ENCODE measurements around the gene HS3ST5. TPM values are rescaled to one million over a fixed set of nuclear protein-coding genes. Genes with fewer than 3 reads are reported as not detected.

HS3ST5 gene
- total and polyA plus RNA-seq, 2 donors (not counting 3 experiments of a cell fraction or from before 2014, with no cell fraction given), result not detected

DNA sequence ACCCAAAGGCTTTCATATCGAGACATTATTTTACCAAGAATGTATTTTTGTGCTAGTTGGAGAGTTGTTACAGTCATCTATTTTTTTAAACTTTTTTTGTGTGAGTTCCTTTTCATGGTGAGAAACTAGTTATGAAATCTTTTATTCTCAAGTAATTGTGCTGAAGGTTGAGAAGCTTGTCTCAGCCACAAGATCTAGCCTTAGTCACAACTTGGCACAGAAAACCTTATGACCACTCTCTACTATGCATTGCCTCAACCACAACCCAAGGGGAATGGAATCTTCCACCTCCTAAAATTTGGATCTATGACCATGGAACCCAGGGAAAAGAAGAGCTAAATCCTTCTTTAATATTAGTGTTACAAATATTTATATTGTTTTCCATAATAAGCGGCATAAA is 58.5 kb downstream of the HS3ST5 start:
- Histone ChIP-seq H3K9me3 (replicated peaks; ENCODE audit: control insufficient read depth, insufficient read depth, low read length) (no peaks in the 10 kb centered on the region), H2AFZ (ENCODE audit: low read depth, low read length) (no peak overlapping the region), H3K4me3 (replicated peaks in 1 of 3; ENCODE audit: insufficient read depth in 1 of 3, low read depth in 1 of 3, low read length in 3 of 3) (no peak overlapping the region), H4K20me1 (replicated peaks; ENCODE audit: control insufficient read depth, extremely low read depth, insufficient read depth, low read length) (no peaks in the 10 kb centered on the region), H3K79me2 (ENCODE audit: control insufficient read depth, insufficient read depth, low read length) (no peaks in the 10 kb centered on the region), H3K36me3 (ENCODE audit: control insufficient read depth in 2 of 2, extremely low read depth in 1 of 2, insufficient read depth in 2 of 2, low read length in 2 of 2) (no peaks in the 10 kb centered on the region), H3K9me1 (replicated peaks; ENCODE audit: control insufficient read depth, extremely low read depth, insufficient read depth, low read length) (no peaks in the 10 kb centered on the region), H3K4me2 (ENCODE audit: insufficient read depth, low read length) (no peak overlapping the region), H3K27me3 (ENCODE audit: control insufficient read depth in 2 of 2, insufficient read depth in 2 of 2, low read length in 2 of 2) (no peaks in the 10 kb centered on the region), H3K27ac (ENCODE audit: insufficient read depth, low read depth, low read length) (no peak overlapping the region), H3K4me1 (ENCODE audit: control insufficient read depth, extremely low read depth, insufficient read depth, low read length) (no peaks in the 10 kb centered on the region), H3K9ac (replicated peaks; ENCODE audit: extremely low read depth, insufficient read depth, low read length) (no peak overlapping the region)
- no peak for TF ChIP-seq EZH2 (IDR thresholded peaks at IDR 0.05; ENCODE audit: borderline replicate concordance, low read depth, low read length, severe bottlenecking)
- no peak for TF ChIP-seq JUN (IDR thresholded peaks at IDR 0.05; ENCODE audit: borderline replicate concordance, insufficient read depth, insufficient read length, low read depth)
- TF ChIP-seq MYC (IDR thresholded peaks at IDR 0.05; ENCODE audit: low read depth, low read length), result no peak
- TF ChIP-seq POLR2AphosphoS5 (IDR thresholded peaks at IDR 0.05; ENCODE audit: insufficient read depth, low read depth, low read length), result no peak
- TF ChIP-seq GATA2 (IDR thresholded peaks at IDR 0.05; ENCODE audit: insufficient read depth, insufficient read length, low read depth, low read length), result no peak
- no peak for TF ChIP-seq FOS (IDR thresholded peaks at IDR 0.05; ENCODE audit: borderline replicate concordance, insufficient read depth, low read length)
- TF ChIP-seq MAX (IDR thresholded peaks at IDR 0.05; ENCODE audit: insufficient read depth, insufficient read length), result no peak
- TF ChIP-seq POLR2A (IDR thresholded peaks at IDR 0.05; ENCODE audit: low read depth, low read length), result no peak
- TF ChIP-seq, protein P1, sequence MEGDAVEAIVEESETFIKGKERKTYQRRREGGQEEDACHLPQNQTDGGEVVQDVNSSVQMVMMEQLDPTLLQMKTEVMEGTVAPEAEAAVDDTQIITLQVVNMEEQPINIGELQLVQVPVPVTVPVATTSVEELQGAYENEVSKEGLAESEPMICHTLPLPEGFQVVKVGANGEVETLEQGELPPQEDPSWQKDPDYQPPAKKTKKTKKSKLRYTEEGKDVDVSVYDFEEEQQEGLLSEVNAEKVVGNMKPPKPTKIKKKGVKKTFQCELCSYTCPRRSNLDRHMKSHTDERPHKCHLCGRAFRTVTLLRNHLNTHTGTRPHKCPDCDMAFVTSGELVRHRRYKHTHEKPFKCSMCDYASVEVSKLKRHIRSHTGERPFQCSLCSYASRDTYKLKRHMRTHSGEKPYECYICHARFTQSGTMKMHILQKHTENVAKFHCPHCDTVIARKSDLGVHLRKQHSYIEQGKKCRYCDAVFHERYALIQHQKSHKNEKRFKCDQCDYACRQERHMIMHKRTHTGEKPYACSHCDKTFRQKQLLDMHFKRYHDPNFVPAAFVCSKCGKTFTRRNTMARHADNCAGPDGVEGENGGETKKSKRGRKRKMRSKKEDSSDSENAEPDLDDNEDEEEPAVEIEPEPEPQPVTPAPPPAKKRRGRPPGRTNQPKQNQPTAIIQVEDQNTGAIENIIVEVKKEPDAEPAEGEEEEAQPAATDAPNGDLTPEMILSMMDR (IDR thresholded peaks at IDR 0.05; ENCODE audit: extremely low read depth in 1 of 2, insufficient read depth in 1 of 2, low read depth in 1 of 2, low read length in 2 of 2), result no peak
- intact Hi-C loops (cut with micrococcal nuclease), result no loop called here
- ChIA-PET POLR2A (no interaction called here), CTCF (interaction anchor here (1.1 kb wide), 1 partner anchor 20 kb away, joined by 5 read pairs; no protein-coding TSS in a partner anchor)
- BruUV-seq (replicated peaks), result no TSS peak
- DNase-seq (ENCODE audit: low read depth, low spot score), result no peak
- dilution Hi-C loops (cut with MboI; ENCODE audit: extremely low pct_ligation_motif_present, low sequenced_read_pairs), result no loop called here
- no peak for FAIRE-seq
